Transverse colon (tissue), 3 donors: ENCODE results near the gene HDLBP.

ENCODE experiments used
- CTCF ChIP-seq, 5 experiments: fragments of 200-600 bp in 3 of 5; fragments of 450-650 bp in 2 of 5; sonication (generic) in 3 of 5; IDR thresholded peaks; 1 replicate in 2 of 5; 2 replicates in 3 of 5; pipeline ENCODE4 v1.5.1; 2016 to 2017; ENCODE audit warnings: antibody characterized with exemption in 5 of 5, inconsistent platforms in 3 of 5, mild to moderate bottlenecking in 2 of 5, moderate library complexity in 1 of 5
- POLR2A ChIP-seq: fragments of 450-650 bp; IDR thresholded peaks from one replicate; pipeline ENCODE4 v1.6.1; 2016; ENCODE audit warnings: antibody characterized with exemption, mild to moderate bottlenecking, moderate library complexity

DNA sequence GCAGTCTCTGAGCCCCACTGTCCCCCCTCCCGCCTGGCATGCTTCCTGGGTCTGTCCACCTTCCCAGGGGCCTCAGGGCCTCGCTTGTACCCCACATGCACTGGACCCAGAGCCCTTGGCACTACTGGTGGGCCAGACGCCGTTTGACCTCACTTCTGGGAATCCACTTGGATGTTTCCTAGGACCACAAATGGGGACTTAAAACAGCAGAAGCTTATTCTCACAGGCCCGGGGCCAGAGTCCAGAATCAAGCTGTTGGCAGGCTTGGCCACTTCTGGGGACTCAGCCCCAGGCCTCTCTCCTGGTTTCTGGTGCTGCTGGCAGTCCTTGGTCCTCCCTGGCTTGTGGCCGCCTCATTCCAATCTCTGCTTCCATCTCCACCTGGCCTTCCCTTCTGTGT is 107.4 kb downstream of the HDLBP start:
- TF ChIP-seq CTCF (IDR thresholded peaks at IDR 0.05) (no peak), POLR2A (no peak)
